Measurements from ENCODE around the gene LMX1B.

LMX1B gene

GRCh38 chr9:126664900-126665643 lies 51.3 kb downstream of the LMX1B start:
- no peak for DNase-seq

- no peak for DNase-seq
These were observed 51.9 kb downstream of the LMX1B start for GRCh38 chr9:126665644-126666035.

GRCh38 chr9:126666155-126666803 lies 52.6 kb downstream of the LMX1B start:
- no peak for DNase-seq

GRCh38 chr9:126667190-126668055 lies 53.7 kb downstream of the LMX1B start:
- DNase-seq = no peak

GRCh38 chr9:126668058-126668457 lies 54.3 kb downstream of the LMX1B start:
- DNase-seq = no peak

- DNase-seq = no peak
These were observed 55.4 kb downstream of the LMX1B start for GRCh38 chr9:126669108-126669507.

- no peak for DNase-seq
These were observed 56.5 kb downstream of the LMX1B start for GRCh38 chr9:126670270-126670669.

- DNase-seq = no peak
These were observed 57.7 kb downstream of the LMX1B start for GRCh38 chr9:126671381-126671831.

GRCh38 chr9:126671983-126672382 lies 58.3 kb downstream of the LMX1B start:
- no peak for DNase-seq

GRCh38 chr9:126672634-126673284 lies 59.0 kb downstream of the LMX1B start:
- DNase-seq = no peak

- DNase-seq = no peak
These were observed 60.1 kb downstream of the LMX1B start for GRCh38 chr9:126673689-126674364.

GRCh38 chr9:126674365-126675146 lies 60.8 kb downstream of the LMX1B start:
- DNase-seq = no peak

- no peak for DNase-seq
These were observed 61.4 kb downstream of the LMX1B start for GRCh38 chr9:126675147-126675467.

GRCh38 chr9:126676102-126676684 lies 62.5 kb downstream of the LMX1B start:
- no peak for DNase-seq

- no peak for DNase-seq
These were observed 63.0 kb downstream of the LMX1B start for GRCh38 chr9:126676685-126677143.

GRCh38 chr9:126677188-126678084 lies 63.7 kb downstream of the LMX1B start:
- no peak for DNase-seq

- DNase-seq = no peak
These were observed 65.3 kb downstream of the LMX1B start for GRCh38 chr9:126678989-126679388.

- no peak for DNase-seq
These were observed 67.6 kb downstream of the LMX1B start for GRCh38 chr9:126681336-126681735.

GRCh38 chr9:126682113-126682810 lies 68.5 kb downstream of the LMX1B start:
- DNase-seq = no peak
